HG03097 (cell line): Measurements from ENCODE around the gene DPYD.
"Not testable (repeated sequence)": the region's sequence is repeated elsewhere in the genome, so short reads cannot be mapped to it uniquely, and the experiment has no call there.

Experiments used
- ATAC-seq: cut with Tn5 transposase; IDR thresholded peaks from one replicate; pipeline ENCODE4 v1.9.1; 2021; ENCODE audit not compliant: unreplicated experiment, low FRiP score

The DPYD gene

DNA sequence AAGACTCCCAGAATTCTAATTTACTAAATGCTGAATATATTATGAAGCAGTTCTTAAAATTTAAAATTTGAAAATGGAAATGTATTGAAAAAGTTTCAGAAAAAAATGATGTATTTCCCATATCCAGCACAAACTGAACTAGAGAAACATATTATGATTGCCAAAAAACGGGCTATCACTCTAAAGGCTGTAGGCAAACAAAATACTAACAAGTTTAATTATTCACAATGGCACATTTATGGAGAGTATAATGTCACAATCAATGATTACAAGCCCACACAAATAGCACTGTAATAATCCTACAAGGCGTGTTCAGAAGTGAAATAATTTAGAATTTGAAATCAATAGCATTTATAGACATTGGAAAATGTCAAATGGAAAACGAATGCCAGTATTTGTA, 667.9 kb downstream of the DPYD start:
- ATAC-seq, result no peak

DNA sequence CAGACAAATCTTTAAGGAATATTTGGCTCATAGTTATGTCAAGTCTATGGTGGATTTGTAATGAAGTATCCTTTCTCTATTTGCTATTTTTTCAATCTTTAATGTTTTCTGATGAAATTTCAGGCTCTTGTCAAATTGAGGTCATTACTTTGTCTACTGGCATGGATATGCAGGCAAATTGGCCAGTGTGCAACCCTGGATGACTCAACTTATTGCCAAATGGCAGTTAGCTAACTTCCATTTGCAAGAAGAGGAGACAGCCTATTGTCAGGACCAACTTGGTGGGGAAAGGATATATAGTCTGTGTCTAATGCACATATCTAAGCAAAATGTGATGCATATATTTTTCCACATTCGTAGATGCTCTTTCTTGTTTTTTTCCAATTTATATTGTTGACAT, 668.8 kb downstream of the DPYD start:
- ATAC-seq, result no peak

DNA sequence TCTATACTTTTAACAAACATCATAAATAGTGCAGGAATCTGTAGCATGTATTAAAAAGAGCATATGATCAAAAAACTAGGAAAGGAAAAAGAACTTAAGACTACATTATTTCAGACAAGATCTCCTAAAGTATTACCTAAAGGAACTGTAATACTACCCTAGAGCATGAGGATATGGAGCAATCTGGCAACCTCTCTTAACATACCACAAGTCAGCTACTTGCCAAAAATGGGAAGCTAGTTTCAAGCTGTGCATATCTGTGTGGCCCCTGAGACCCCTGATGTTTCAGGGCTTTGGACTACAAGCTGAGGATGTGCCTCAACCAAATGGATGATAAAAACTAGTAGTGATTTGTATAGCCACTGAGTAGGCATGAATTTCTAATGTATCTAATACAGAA, 673.6 kb downstream of the DPYD start:
- ATAC-seq, result no peak

DNA sequence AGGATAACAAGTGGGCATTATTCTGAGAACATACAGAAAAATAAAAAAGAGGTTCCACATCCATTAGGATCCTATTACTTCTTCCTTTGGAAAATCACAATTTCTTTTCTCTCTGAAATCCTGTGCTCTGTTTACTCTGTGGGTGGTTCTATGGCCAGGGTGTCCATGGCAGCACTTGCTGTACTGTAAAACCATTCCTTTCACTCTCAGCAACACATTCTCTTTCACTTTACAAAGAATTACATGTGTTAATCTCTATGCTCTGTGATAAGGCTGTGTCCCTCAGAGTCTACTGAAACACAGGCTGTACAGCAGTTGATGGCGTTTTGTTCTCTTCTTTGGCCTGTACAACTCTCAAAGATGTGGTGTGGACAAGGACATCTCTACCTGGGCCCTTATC, 675.2 kb downstream of the DPYD start:
- no peak for ATAC-seq

DNA sequence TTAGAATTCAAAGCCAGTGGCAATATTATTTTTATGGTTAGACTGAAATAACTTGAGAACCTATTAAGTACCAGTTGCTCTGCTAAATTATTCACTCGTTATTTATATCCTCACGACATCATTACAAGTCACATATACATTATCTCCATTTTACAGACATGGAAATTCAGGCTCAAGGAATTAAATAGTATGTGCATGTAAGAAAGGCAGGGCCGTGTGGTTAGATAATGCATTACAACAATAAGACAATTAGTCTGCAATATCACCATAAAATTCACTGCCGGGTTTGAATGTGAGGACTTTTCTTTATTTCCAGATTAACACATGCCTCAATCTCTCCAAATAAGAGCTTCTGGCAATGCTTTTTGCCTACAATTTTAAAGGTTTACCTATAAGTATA, 675.8 kb downstream of the DPYD start:
- ATAC-seq, result no peak

DNA sequence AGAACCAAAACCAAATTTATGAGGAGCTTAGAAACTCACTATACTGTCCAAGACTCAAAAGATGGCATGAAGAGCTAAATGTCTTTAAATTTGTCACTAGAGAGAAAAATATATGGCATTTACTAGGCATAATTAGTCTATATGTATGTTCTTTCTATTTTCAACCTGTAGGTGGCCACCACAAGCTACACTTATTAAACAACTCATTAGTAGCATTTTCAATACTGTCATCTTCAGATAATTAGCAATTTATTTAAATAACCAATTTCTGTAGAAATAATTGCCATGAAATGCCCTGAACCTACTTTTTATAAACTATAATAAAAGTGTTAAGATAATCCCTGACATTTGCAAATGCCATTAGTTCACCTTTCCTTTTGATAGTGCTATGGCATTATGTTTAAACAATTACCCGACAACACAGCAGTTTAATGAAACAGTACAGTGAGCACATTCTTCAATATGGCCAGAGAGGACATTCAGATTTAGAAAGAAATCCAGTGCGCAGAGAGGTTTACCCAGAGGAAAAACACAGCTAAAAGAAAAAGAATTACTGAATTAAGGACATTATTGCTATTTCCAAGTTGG, 676.8 kb downstream of the DPYD start:
- ATAC-seq, result no peak

DNA sequence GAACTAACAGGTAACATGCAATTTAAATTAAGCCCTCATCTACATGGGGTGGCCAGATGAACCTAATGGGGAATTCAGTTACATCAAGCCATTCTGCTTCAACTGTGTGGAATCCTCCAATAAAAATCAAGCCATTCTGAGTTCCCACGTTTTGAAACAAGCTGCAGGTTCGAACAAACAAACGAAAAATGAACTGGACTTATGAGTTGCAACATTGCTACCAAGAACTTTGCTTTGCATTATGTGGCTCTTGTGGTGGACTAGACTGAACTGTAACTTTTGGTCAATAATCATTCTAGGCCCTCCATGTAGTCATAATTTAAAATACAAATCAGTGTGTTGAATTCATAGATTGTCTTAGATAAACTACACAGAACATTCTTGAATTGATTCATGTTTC, 682.0 kb downstream of the DPYD start:
- no peak for ATAC-seq

DNA sequence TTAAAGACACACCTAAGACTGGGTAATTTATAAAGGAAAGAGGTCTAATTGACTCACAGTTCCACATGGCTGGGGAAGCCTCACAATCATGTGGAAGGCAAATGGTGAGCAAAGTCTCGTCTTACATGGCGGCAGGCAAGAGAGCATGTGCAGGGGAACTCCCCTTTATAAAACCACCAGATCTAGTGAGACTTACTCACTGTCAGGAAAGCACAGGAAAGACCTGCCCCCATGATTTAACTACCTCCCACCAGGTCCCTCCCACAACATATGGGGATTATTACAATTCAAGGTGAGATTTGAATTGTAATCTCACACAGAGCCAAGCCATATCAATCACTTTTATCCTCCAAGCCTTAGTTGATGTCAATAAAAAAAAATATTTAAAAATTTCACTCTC, 689.5 kb downstream of the DPYD start:
- not testable (repeated sequence) for ATAC-seq

DNA sequence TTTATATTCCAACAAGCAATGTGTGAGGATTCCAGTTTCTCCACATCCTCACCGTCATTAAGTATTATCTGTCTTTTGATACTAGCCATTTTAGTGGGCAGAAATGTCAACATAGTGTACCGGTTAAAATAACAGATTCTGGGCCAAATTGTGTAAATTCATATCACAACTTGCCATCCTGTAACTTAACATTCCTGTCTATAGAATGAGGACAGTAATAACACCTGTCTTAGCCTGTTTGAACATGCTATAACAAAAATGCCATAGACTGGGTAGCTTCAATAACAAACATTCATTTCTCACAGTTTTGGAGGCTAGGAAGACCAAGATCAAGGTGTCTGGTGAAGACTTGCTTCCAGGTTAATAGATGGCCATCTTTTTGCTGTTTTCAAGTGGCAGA, 708.2 kb downstream of the DPYD start:
- no peak for ATAC-seq

DNA sequence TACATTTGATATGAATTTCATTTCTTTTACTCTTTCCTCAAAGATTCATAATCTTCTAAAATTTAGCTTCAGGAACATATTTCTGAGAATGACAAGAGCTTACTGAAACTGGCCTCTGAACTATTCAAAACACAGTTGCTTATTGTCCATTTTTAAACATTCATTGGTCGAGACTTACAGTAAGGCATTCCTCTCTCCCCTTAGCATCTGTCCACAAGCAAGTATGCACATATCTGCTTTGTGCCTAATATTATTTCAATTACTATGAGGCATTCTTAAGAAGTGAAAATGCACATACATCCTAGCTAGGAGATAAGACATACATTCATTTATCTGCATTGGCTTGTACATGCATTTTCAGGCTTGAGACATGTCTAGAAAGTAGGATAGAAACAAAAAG, 710.5 kb downstream of the DPYD start:
- no peak for ATAC-seq

DNA sequence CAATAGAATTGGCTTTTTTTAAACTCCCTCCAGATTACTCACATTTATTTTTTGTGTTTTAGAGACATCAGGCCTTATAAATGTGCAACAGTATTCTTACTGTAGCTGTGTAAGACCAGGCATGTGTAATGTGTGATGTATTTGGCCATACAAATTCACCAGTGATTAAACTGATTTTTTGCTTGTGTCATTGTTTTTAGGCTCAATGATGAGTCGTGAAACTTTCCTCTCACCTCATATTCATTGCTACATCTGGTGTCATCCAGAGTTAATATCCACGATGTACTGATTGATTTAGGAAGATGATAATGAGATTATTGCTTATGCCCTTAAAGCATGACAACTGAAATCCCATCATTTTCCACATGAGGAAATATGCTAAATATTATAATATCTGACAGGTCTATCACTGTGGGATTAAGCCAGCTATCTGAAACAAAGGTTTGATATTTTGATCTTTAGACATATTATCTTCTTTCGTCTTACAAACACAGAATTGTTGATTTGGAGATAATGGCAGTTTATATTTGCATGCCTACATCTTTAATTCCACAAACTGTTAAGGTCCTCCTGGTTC, 711.4 kb downstream of the DPYD start:
- ATAC-seq, result no peak

DNA sequence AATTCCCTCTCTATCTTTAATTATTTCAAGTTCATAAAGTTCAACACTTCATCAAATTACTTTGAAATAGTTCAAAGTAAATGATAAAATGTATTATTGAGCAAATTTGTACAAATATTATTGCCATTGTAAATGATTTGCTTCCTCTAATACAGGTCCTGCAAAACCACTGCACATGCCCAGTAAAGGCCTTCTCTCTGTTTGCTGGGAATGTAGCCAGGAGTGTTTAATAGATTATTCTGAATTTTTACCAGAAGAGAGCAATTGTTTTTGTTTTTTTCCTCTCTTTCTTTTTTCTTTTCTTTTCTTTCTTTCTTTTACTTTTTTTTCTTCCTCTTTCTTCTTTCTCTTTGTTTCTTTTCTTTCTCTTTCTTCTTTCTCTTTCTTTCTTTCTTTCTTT, 713.0 kb downstream of the DPYD start:
- no peak for ATAC-seq

DNA sequence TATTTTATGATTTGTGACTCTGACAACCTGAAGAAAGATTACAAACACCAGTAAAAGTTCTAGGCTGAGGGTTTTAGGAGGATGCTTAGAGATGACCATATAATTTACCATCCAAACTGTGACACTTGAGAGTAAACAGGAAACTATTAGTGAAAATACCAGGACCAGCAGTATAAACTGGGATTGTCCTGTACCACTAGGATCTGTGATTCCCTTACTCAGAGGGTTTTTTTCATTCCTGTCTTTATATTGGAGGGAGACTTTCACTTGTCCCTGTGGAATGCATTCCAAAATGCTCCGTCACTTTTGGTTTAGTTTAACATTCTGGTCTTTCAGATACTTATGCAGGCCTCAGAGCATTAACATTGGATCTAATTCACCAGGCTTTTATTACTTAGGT, 716.4 kb downstream of the DPYD start:
- no peak for ATAC-seq

DNA sequence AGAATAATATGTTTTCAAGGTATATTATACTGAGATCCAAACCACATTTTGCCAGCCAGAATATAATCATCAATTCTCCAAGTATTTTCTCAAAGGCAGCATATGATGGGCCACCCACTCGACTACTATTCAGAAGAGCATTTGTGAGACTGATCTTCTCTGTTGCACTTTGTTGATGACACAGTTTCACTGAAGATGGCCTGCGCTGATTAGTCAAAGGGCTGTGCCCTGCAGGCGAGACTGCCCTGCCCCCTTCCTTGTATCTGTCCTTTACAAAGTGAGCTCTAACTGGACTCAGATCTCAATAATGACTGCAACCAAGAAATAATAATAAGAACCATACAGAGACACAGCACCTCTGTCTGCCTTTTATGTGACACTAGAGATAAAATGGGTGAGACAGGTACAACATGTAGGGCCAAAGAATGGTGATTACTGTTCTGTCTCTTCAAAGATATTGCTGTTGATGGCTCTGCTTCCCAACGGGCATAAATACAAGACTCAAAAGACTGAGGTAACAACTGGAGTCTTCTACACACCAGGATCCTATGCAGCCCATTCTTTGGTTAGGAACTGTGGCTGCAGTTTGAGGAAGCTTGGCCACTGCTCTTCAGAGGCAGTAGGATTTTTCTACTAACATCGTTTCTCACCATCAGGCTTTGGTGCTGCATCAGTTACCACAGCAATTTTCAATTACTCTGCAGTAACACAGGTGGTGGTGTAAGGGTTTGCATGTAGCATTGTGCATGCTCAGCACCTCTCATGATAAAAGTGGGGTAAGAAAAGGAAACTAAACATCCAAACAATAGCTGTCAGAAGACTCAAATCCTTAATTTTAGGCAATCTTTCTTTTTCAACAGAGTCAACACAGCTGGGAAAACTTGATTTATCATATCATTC, 718.1 kb downstream of the DPYD start:
- no peak for ATAC-seq

DNA sequence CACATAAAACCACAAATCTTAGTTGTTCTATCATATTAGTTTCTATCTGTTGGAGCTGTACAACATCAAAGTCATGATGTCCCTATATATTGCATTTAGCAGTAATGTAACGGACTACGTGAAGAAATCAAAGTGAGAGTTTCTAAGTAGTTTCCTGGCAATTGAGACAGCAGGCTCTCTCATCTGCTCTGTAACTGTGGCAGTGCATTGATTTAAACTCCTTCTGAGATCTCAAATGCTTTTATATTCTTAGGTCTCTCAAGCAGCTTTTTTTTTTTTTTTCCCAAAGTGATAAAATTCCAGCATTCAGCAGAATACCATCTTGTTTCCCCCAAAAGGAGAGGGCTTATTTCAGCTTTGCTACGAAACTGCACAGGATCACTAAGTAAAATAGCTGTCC, 719.2 kb downstream of the DPYD start:
- no peak for ATAC-seq

DNA sequence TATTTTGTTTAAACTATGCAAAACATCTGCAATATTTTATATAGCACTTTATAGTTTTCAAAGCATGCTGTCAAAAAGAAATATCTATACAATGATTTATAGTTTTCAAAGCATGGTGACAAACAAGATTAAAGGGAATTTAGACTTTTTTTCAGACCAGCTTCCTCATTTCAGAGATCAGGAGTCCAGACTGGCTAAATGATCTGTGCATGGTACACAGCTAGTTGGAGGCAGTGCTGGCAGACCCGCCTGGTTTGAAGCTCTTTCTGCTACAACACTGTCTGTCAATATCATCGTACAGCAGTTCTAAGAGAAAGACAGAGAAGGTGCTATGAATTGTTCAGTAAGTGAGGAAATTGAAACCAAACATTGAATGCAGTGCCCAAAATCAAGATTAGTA, 720.2 kb downstream of the DPYD start:
- no peak for ATAC-seq

DNA sequence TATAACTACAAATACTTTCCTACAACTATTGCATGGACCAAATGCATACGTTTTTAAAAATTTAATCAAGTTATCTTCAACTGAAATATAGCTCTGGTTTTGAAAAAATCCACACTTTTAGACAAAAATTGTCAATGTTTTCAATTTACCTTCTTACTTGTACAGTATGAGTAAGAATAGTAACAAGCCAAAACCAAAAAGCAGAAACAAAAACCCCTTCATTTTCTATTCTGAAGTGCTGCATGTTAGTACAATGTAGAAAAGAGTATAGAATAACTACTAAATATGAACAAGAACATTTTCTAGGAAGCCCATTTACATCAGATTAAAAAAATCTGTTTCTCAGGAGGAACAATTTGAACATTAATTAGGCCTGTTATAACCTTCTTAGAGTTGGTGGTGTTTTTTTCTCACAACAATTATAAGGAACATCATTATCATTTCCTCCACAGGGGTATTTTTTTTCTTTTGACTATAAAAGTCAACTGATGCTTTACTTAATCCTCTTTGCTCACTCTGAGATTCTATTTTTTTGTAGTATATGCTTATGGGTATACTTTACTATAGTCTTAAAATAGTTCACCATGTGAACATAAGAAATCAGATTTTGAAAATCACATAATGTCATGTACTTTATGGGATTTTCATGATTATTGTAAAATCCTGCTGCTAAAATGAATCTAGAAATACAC, 723.9 kb downstream of the DPYD start:
- no peak for ATAC-seq

DNA sequence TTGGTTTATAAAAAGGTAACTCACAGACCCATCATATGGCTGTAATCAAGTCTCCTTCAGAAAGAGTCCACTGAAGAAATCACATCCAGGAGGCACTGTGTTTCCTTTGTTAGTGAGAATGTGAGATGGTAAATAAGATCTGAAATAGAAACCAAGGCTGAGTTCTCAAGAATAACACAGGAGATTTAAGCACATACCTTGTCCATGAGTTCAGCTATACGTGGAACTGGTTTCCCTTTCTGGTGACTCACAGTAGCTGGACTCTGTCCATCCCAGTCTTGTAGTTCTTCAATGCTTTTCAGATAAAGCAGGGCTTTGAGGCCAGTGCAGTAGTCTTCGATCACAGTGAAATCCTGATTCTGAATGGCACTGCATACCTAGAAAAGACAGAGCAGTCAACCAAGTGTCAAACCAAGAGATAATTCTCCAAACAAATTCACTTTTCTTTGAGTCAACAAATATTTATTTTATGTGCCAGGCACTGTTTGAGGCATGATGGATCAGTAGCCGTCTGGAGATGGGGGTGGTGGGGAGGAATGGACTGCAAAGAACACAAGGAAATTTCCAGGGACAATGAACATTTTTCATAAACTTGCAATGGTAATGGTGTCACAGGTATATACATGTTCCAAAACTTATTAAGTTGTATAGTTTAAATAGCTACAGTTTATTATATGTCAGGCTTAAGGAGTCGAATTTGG, 727.8 kb downstream of the DPYD start:
- no peak for ATAC-seq

DNA sequence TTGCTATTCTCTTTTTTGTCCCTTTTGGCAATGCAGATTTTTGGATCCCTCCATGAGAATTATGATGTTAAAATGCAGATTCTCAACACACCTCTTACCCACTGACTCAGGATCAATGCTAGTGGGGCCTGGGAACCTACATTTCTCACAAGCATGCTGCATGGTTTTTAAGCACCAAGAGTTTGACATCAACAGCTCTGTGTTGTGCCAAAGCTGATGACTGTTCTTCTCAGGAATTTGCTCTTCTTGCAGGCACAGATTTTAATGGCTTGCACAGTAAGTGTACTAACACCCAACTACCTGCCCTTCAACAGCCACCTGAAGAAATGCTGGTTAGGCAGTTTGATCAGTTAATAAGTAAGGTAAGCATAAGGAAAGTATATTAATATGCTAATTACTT, 730.5 kb downstream of the DPYD start:
- ATAC-seq, result no peak

DNA sequence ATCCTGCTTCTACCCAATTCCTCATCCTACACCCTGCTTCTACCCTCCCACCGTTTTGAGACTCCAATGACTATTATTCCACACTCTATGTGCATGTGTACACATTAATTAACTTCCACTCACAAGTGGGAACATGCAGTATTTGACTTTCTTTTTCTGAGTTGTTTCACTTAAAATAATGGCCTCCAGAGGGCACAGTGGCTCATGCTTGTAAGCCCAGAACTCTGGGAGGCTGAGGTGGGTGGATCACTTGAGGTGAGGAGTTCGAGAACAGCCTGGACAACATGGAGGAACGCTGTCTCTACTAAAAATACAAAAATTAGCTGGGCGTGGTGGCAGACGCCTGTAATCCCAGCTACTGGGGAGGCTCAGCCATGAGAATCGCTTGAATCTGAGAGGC, 734.5 kb downstream of the DPYD start:
- no peak for ATAC-seq
